Fibroblast of skin of right biceps (primary cell): ENCODE results near the gene COL27A1.

Experiments used
- DNase-seq: peaks from one replicate; pipeline ENCODE4 v3.0.0-alpha.2; 2013

The COL27A1 gene

DNA sequence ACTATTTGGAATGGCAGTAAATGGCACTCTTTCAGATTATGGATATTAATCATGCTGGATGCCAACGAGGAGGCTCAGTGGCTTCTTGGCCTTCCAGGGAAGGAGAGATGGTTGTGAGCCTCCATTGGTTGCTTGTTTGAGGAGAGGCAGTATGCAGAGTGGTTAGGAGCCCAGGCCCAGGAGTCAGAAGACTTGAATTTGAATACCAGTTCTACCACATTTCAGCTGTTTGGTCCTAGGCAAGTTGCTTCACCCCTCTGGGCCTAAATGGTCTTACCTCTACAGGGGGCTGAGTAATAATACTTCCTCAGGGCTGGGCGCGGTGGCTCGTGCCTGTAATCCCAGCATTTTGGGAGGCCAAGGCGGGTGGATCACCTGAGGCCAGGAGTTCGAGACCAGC is 52.5 kb downstream of the COL27A1 start:
- no peak for DNase-seq

DNA sequence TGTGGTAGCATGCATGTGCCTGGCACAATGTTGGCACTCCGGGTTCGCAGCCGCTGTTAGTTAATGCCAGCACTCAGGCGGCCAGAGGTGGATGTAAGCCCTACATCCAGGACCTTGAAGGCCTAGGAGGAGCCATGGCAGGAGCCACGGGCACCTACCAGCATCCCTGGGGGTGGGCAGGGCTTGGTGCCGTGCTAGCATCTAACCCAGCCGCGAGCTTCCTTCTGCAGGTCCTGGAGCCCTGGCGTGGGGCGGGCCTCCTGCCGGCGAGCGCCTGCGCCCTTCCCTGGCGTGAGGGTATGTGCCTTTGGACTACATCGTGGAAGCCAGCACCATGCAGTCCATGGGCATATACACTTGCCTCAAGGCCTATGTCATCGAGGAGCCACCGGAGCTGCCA is 53.8 kb downstream of the COL27A1 start:
- no peak for DNase-seq

- no peak for DNase-seq
These were observed 54.8 kb downstream of the COL27A1 start for GRCh38 chr9:114210136-114210535.

GRCh38 chr9:114210691-114211276 is 55.4 kb downstream of the COL27A1 start:
- DNase-seq, result no peak

GRCh38 chr9:114212826-114213225 is 57.5 kb downstream of the COL27A1 start:
- DNase-seq, result no peak

DNA sequence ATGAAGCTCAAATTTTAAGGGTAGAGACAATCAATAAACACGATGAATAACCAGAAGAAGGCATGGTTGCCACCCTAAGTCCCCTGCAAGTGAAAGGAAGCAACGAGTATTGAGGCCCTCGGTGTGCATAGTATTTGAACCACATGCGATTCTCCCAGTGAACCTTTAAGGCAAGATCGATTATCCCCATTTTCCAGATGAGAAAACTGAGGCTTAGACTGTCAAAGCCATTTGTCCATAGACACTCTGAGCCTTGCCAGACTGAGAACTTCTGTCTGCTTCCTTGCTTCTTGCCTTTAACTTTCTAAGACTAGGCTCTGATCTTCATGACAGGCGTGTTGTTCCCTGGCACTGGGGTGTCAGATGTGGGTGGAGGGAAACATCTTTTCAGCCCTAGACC is 58.2 kb downstream of the COL27A1 start:
- DNase-seq, result no peak

DNA sequence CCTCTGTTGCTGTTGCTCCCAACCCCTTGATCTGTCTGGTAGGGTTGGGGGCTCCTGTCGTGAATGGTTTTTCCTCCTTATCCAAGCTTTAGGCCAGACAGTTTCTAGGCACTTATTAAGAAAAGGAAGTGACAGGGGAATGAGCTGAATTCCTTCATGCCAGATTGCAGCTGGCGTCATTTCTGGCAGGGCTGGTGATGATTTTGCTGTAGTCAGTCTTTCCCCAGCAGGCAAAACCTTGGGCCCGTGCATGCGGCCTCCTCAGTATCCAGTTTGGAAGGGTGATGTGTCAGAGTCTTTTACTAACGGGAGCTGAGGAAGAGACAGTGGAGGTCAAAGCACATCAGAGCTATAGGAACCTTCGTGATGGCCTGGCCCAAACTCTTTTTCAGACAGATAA is 58.8 kb downstream of the COL27A1 start:
- peak; percentile 82 for DNase-seq

GRCh38 chr9:114214686-114215414 is 59.5 kb downstream of the COL27A1 start:
- DNase-seq, result no peak

- peak; percentile 49 for DNase-seq
These were observed 60.7 kb downstream of the COL27A1 start for GRCh38 chr9:114216081-114216480.

DNA sequence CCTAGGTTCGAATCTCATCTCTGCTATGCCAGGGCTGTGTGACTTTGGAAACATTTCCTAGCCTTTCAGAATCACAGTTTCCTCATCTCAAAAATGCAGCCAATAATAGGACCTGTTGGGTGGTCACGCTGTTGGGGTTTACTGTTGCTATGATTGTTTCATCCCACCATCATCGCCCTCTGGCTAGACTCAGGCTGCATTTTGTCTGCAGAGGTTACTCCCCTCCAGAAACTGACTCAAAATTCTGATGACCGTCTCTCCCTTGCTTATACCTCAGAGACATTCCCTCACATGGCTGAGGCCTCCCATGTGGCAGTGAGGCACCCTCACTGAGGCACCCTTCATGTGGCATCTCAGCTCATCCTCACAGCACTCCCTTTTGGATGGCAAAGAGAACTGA is 61.6 kb downstream of the COL27A1 start:
- no peak for DNase-seq

- DNase-seq, result peak; percentile 30
These were observed 63.2 kb downstream of the COL27A1 start for GRCh38 chr9:114218264-114219120.

DNA sequence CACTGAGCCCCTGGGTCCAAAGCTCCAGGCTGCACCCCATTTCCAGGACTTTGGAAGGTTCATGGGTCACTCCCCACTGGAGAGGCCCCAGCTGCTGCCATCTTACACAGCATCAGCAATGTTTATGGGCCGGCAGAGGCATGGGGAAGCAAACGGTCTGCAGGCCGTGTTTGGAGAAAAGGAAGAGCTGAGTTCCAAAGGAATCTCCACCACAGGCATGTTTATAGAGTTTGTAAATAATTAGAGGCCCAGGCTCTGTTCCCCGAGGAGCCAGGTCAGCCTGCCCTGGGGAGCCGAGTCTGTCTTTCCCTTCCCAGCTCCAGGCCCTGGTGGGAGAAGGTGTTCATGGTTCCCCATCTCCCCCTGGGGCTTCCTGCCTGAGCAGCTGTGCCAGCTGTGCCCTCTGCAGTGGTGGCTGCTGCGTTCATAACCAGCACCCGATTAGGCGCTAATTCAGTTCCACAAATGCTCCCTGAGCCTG is 64.8 kb downstream of the COL27A1 start:
- no peak for DNase-seq

GRCh38 chr9:114221706-114222465 is 66.5 kb downstream of the COL27A1 start:
- DNase-seq, result no peak

DNA sequence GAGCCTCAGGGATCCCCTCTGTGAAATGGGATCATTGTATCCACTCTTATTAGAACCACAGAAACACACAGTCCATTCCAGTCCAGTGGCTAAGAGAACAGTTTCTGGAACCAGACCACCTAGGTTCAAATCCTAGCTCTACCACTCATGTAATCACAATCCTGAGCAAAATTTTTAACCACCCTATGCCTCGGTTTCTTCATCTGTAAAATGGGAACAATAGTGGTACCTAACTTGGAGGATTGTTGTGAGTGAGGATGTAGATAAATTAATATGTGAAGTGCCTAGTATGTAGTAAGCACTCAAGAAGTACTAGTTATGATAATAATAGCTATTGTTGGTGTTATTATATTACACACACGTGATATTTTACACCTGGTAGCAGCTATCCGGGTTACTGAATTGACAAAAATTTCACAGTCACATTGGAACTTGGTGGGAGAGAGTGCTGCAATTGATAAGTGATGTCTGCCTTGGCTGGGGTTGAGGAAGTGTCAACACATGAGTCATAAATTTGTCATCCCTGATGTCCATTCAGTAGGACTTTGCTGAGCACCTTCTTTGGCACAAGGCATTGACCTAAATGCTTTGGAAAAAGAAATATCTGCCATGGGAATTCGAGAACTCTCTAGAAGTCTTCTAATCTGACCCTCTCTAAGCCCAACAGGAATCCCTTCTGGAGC is 68.4 kb downstream of the COL27A1 start:
- DNase-seq, result peak; percentile 81

DNA sequence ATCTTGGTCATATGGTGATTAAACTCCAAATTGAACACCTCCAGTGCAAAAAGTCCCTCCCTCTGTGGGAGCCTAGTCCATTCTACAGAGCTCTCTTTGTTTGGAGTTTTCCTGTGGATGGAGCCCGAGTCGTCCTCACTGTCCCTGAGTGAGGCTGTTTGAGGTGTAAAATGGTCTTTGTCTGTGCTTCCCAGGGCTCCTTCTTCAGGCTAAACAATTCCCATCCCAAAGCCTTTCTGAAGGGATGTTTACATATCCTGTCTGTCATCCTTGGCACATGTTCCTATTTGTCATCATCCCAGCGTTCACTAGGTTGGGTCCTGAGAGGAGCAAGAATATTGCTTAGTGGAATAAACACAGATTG is 68.9 kb downstream of the COL27A1 start:
- peak; percentile 83 for DNase-seq

DNA sequence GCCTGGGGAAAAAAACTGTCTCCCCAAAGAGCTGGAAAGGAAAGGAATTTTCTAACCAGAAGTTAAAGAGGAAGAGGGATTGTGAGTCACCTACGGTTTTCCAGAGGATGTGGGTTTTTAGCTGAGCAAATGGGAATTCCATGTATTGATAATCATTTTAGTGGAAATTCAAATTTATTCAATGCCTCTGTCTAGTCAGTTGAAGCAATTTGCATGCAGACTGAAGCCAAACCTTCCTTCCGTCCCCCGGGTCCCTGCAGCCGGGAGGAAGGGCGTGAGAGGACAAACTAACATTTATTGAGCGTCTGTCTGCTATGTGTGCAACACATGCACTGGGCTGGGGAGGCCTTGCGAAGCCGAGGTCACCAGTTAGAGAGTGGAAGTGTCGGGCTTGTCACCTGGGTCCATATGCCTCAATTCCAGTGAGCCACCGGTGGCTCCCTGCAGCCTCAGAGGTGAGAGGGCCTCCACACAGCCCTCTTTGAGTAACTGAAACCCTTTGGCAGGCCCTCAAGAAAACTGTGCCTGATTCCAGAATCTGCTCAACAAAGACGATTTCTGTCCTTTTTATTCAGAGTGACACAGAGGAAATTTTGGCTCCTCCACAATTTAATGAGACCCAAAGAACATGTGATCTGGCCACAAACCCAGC is 70.3 kb downstream of the COL27A1 start:
- DNase-seq, result peak; percentile 83

GRCh38 chr9:114226246-114227055 is 71.1 kb downstream of the COL27A1 start:
- no peak for DNase-seq

DNA sequence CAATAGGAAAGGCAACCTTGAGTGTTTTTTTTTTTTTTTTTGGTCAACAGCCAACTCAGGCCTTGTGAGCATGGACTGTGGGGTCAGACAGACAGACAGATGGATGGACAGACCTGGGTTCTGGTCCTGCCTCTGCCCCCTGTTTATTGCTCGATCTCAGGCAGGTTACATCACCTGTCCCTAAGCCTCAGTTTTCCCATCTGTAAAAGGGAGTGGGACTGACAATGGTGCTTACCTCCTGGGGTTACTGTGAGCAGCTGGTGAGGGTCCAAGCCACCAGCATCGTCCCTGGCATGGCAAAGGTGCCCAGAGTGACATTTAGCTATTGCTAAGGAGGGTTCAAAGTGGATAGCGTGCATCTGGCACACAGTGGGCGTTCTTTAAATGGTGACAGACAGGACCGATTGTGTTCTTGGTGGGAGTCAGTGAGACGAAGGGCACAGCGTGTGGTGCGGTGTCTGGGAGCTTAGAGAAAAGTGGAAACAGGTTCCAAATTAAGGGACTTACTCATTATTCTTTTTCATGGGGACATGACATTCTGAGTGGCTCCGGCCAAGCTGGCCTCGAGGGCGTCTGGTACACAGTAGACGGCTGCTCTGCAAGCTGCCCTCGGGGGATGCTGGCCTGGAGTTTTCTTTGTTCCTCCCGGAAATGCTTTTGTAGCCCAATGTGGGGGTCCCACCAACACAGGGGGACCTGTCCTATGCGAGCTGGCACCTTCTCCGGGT is 72.1 kb downstream of the COL27A1 start:
- DNase-seq, result no peak

GRCh38 chr9:114228016-114228808 is 72.9 kb downstream of the COL27A1 start:
- DNase-seq, result no peak
